Neural cell (in vitro differentiated cells): ENCODE data around the gene GPSM1. TPM values are rescaled to one million over a fixed set of nuclear protein-coding genes. Genes with fewer than 3 reads are reported as not detected.

ENCODE experiments used
- H2AFZ ChIP-seq: fragments of 200-600, 300-800 bp; sonication (generic), shearing (Covaris generic); 2 replicates; pipeline ENCODE4 v1.6.0; 2014; ENCODE audit warnings: low read depth, mild to moderate bottlenecking, antibody characterized with exemption, low read length, moderate library complexity
- H3F3A ChIP-seq: fragments of 200-600 bp; shearing (Covaris generic); 2 replicates; pipeline ENCODE4 v1.6.1; 2016; ENCODE audit warnings: mild to moderate bottlenecking, moderate library complexity, mixed read lengths, antibody characterized with exemption, low read length; ENCODE audit not compliant: insufficient read depth, poor library complexity, severe bottlenecking
- H3K27ac ChIP-seq: fragments of 200-600, 300-800 bp; sonication (generic), shearing (Covaris generic); 2 replicates; pipeline ENCODE4 v1.5.1; 2014; ENCODE audit warnings: mild to moderate bottlenecking, low read length, moderate library complexity
- H3K27me3 ChIP-seq: fragments of 300-800, 200-600 bp; sonication (generic), shearing (Covaris generic); 2 replicates; pipeline ENCODE4 v1.6.0; 2014; ENCODE audit warnings: mild to moderate bottlenecking, low read depth, low read length, moderate library complexity; ENCODE audit not compliant: insufficient read depth
- H3K36me3 ChIP-seq: fragments of 300-800, 200-600 bp; sonication (generic), shearing (Covaris generic); 2 replicates; pipeline ENCODE4 v1.5.1; 2014; ENCODE audit warnings: mild to moderate bottlenecking, antibody characterized with exemption, low read length, moderate library complexity; ENCODE audit not compliant: insufficient read depth
- H3K4me2 ChIP-seq: fragments of 300-800, 200-600 bp; sonication (generic), shearing (Covaris generic); 2 replicates; pipeline ENCODE4 v1.6.0; 2014; ENCODE audit warnings: mild to moderate bottlenecking, low read length
- H3K4me3 ChIP-seq: fragments of 300-800, 200-600 bp; sonication (generic), shearing (Covaris generic); 2 replicates; pipeline ENCODE4 v1.5.1; 2014; ENCODE audit warnings: mild to moderate bottlenecking, low read length, moderate library complexity
- H3K79me2 ChIP-seq: fragments of 200-600 bp; shearing (Covaris generic); replicated peaks from 2 replicates; pipeline ENCODE4 v1.6.0; 2014; ENCODE audit warnings: mild to moderate bottlenecking, low read length, moderate library complexity; ENCODE audit not compliant: insufficient read depth
- H3K9ac ChIP-seq: fragments of 300-800, 200-600 bp; sonication (generic), shearing (Covaris generic); 2 replicates; pipeline ENCODE4 v1.6.1; 2016; ENCODE audit warnings: mild to moderate bottlenecking, low read length, mixed read lengths
- H3K9me2 ChIP-seq: fragments of 200-600 bp; shearing (Covaris generic); 2 replicates; pipeline ENCODE4 v1.6.1; 2016; ENCODE audit warnings: mild to moderate bottlenecking, low read length, mixed read lengths; ENCODE audit not compliant: insufficient read depth
- H3K9me3 ChIP-seq: fragments of 200-600, 300-800 bp; sonication (generic), shearing (Covaris generic); 2 replicates; pipeline ENCODE4 v1.6.1; 2016; ENCODE audit warnings: mild to moderate bottlenecking, mixed run types, low read length, moderate library complexity, mixed read lengths
- H4K20me1 ChIP-seq: fragments of 200-600 bp; shearing (Covaris generic); 2 replicates; pipeline ENCODE4 v1.6.1; 2016; ENCODE audit warnings: mild to moderate bottlenecking, mixed run types; ENCODE audit not compliant: insufficient read depth
- EP300 ChIP-seq: fragments of 450-650 bp; conservative IDR thresholded peaks from 2 replicates; pipeline ENCODE4 v1.6.1; 2014; ENCODE audit warnings: antibody characterized with exemption, mild to moderate bottlenecking, moderate library complexity; ENCODE audit not compliant: poor library complexity, severe bottlenecking
- EZH2 ChIP-seq: fragments of 200-600, 300-800 bp; shearing (Covaris generic), sonication (generic); IDR thresholded peaks from 2 replicates; pipeline ENCODE4 v1.6.1; 2014; ENCODE audit warnings: antibody characterized with exemption, low read length, borderline replicate concordance, mild to moderate bottlenecking; ENCODE audit not compliant: insufficient read depth, poor library complexity, severe bottlenecking
- MXI1 ChIP-seq: fragments of 450-650 bp; conservative IDR thresholded peaks from 2 replicates; pipeline ENCODE4 v1.6.1; 2014; ENCODE audit warnings: antibody characterized with exemption, mild to moderate bottlenecking; ENCODE audit not compliant: poor library complexity, severe bottlenecking
- POLR2AphosphoS5 ChIP-seq: IDR thresholded peaks from 2 replicates; pipeline ENCODE4 v1.6.1; 2012
- RAD21 ChIP-seq: fragments of 450-650 bp; conservative IDR thresholded peaks from 2 replicates; pipeline ENCODE4 v1.6.1; 2014; ENCODE audit warnings: antibody characterized with exemption, mild to moderate bottlenecking, moderate library complexity
- REST ChIP-seq: IDR thresholded peaks from 2 replicates; pipeline ENCODE4 v1.6.1; 2012; ENCODE audit warnings: borderline replicate concordance
- SMC3 ChIP-seq: fragments of 450-650 bp; conservative IDR thresholded peaks from 2 replicates; pipeline ENCODE4 v1.6.1; 2014; ENCODE audit warnings: antibody characterized with exemption, mild to moderate bottlenecking, moderate library complexity; ENCODE audit not compliant: poor library complexity
- TAF1 ChIP-seq: IDR thresholded peaks from 2 replicates; pipeline ENCODE4 v1.6.1; 2012; ENCODE audit warnings: low read depth
- polyA plus RNA-seq: library from polyadenylated mRNA; depleted of rRNA; stranded (reverse); fragments of >200 nt; gene quantifications from 2 replicates; pipeline ENCODE4 v1.2.3, GENCODE V29; 2014
- TF ChIP-seq, protein P1 (sequence below): fragments of 450-650 bp; IDR thresholded peaks from 2 replicates; pipeline ENCODE4 v1.5.1; 2014; ENCODE audit warnings: antibody characterized with exemption, mild to moderate bottlenecking, moderate library complexity; ENCODE audit not compliant: poor library complexity, severe bottlenecking

GPSM1 gene
- polyA plus RNA-seq, 1 donor from 2014 or later, result 117 TPM

- no peaks in the 10 kb centered on the region for H3K27me3 ChIP-seq
- H3K9ac ChIP-seq, result no peak overlapping the region
- H3F3A ChIP-seq, result no peaks in the 10 kb centered on the region
- no peaks in the 10 kb centered on the region for H3K36me3 ChIP-seq
- no peak for TF ChIP-seq MXI1
- TF ChIP-seq EP300, result no peak
- no peak for TF ChIP-seq EZH2
- TF ChIP-seq POLR2AphosphoS5, result no peak
- TF ChIP-seq RAD21, result no peak
- no peak for TF ChIP-seq SMC3
- no peak for TF ChIP-seq TAF1
- no peak for TF ChIP-seq REST
- TF ChIP-seq, protein P1, sequence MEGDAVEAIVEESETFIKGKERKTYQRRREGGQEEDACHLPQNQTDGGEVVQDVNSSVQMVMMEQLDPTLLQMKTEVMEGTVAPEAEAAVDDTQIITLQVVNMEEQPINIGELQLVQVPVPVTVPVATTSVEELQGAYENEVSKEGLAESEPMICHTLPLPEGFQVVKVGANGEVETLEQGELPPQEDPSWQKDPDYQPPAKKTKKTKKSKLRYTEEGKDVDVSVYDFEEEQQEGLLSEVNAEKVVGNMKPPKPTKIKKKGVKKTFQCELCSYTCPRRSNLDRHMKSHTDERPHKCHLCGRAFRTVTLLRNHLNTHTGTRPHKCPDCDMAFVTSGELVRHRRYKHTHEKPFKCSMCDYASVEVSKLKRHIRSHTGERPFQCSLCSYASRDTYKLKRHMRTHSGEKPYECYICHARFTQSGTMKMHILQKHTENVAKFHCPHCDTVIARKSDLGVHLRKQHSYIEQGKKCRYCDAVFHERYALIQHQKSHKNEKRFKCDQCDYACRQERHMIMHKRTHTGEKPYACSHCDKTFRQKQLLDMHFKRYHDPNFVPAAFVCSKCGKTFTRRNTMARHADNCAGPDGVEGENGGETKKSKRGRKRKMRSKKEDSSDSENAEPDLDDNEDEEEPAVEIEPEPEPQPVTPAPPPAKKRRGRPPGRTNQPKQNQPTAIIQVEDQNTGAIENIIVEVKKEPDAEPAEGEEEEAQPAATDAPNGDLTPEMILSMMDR, result no peak
- no peak overlapping the region for H3K27ac ChIP-seq
- no peaks in the 10 kb centered on the region for H4K20me1 ChIP-seq
- no peak overlapping the region for H3K4me2 ChIP-seq
- H3K9me2 ChIP-seq, result no peaks in the 10 kb centered on the region
- no peak overlapping the region for H2AFZ ChIP-seq
- no peaks in the 10 kb centered on the region for H3K79me2 ChIP-seq
- H3K9me3 ChIP-seq, result no peaks in the 10 kb centered on the region
- H3K4me3 ChIP-seq, result no peak overlapping the region
Measured at GRCh38 chr9:136299541-136299940, 27.8 kb upstream of the GPSM1 start.

- Histone ChIP-seq H3K36me3 (no peaks in the 10 kb centered on the region), H3K27me3 (no peaks in the 10 kb centered on the region), H3K9me2 (no peaks in the 10 kb centered on the region)
Measured at GRCh38 chr9:136300016-136300545, 27.3 kb upstream of the GPSM1 start.

More at GRCh38 chr9:136300016-136300545, 27.3 kb upstream of the GPSM1 start:
- Histone ChIP-seq H3K27ac (no peak overlapping the region), H3K4me3 (no peak overlapping the region), H2AFZ (no peak overlapping the region), H4K20me1 (no peaks in the 10 kb centered on the region), H3K9me3 (no peaks in the 10 kb centered on the region), H3K79me2 (no peaks in the 10 kb centered on the region), H3K9ac (no peak overlapping the region), H3F3A (no peaks in the 10 kb centered on the region), H3K4me2 (no peak overlapping the region)
- TF ChIP-seq POLR2AphosphoS5 (no peak), TAF1 (no peak), MXI1 (no peak), SMC3 (no peak)
